Cardiac muscle cell (in vitro differentiated cells and primary cell): ENCODE data around the gene NEU2. TPM values are rescaled to one million over a fixed set of nuclear protein-coding genes. Genes with fewer than 3 reads are reported as not detected.

Experiments
- DNase-seq, 2 donors: peaks; one replicate each; pipeline versions ENCODE4 v3.0.0 to v3.0.0-alpha.2; 2010 to 2017; ENCODE audit warnings: low read depth in 1 of 2, low spot score in 1 of 2
- H3K27ac ChIP-seq: fragments of 200-600 bp; sonication (generic); 2 replicates; pipeline ENCODE4 v1.5.1; 2016
- H3K27me3 ChIP-seq: fragments of 200-600 bp; sonication (generic); 2 replicates; pipeline ENCODE4 v1.6.0; 2016; ENCODE audit warnings: control low read depth
- H3K36me3 ChIP-seq: fragments of 200-600 bp; sonication (generic); 2 replicates; pipeline ENCODE4 v1.5.1; 2016; ENCODE audit warnings: control low read depth
- H3K4me1 ChIP-seq: fragments of 200-600 bp; sonication (generic); 2 replicates; pipeline ENCODE4 v1.8.1; 2017; ENCODE audit warnings: low read depth, mild to moderate bottlenecking, mixed run types
- H3K4me3 ChIP-seq: fragments of 200-600 bp; sonication (generic); 2 replicates; pipeline ENCODE4 v1.5.1; 2016; ENCODE audit warnings: mild to moderate bottlenecking
- H3K9me3 ChIP-seq: fragments of 200-600 bp; sonication (generic); 2 replicates; pipeline ENCODE4 v1.5.1; 2017; ENCODE audit warnings: low read depth, mild to moderate bottlenecking, control low read depth
- polyA plus RNA-seq: library from polyadenylated mRNA; unstranded; fragments of >200 nt; fragmentation: Nextera tagmentation; extraction: Ambion mirVana; gene quantifications from 2 replicates; pipeline ENCODE4 v1.2.1, GENCODE V29; 2016
- total RNA-seq: library from RNA; depleted of rRNA; stranded (reverse); fragments of >200 nt; gene quantifications from 2 replicates; pipeline ENCODE4 v1.2.3, GENCODE V29; 2016
- TF ChIP-seq, protein P1 (sequence below): IDR thresholded peaks from 2 replicates; pipeline ENCODE4 v1.5.1; 2012; ENCODE audit warnings: low read depth, mild to moderate bottlenecking, low read length

The NEU2 gene
- total and polyA plus RNA-seq, 2 experiments from 2014 or later: not detected

DNA sequence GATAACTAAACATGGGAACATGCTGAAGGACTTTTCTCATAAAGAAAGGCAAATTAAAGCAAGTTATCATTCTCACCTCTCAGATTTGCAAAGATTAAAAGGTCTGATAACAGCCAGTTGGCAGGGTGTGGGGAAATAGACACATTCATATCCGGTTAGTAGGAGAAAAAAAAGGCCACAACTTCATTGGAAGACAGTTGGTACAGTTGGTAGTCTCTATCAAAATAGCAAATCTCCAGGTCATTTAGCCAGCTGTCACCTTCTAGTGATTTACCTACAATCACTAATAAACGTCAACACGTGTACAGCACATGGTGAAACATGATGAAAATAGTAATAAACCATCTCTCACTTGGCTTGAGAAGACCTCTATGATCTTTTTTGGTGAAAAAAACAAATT lies 44.3 kb downstream of the NEU2 start:
- TF ChIP-seq, protein P1, sequence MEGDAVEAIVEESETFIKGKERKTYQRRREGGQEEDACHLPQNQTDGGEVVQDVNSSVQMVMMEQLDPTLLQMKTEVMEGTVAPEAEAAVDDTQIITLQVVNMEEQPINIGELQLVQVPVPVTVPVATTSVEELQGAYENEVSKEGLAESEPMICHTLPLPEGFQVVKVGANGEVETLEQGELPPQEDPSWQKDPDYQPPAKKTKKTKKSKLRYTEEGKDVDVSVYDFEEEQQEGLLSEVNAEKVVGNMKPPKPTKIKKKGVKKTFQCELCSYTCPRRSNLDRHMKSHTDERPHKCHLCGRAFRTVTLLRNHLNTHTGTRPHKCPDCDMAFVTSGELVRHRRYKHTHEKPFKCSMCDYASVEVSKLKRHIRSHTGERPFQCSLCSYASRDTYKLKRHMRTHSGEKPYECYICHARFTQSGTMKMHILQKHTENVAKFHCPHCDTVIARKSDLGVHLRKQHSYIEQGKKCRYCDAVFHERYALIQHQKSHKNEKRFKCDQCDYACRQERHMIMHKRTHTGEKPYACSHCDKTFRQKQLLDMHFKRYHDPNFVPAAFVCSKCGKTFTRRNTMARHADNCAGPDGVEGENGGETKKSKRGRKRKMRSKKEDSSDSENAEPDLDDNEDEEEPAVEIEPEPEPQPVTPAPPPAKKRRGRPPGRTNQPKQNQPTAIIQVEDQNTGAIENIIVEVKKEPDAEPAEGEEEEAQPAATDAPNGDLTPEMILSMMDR: no peak
- no peak overlapping the region for H3K27ac ChIP-seq
- H3K9me3 ChIP-seq: no peaks in the 10 kb centered on the region
- no peak overlapping the region for H3K4me3 ChIP-seq
- no peaks in the 10 kb centered on the region for H3K36me3 ChIP-seq
- peaks cover 4% of the 10 kb centered on the region for H3K4me1 ChIP-seq
- H3K27me3 ChIP-seq: no peaks in the 10 kb centered on the region
- no peak for DNase-seq

DNA sequence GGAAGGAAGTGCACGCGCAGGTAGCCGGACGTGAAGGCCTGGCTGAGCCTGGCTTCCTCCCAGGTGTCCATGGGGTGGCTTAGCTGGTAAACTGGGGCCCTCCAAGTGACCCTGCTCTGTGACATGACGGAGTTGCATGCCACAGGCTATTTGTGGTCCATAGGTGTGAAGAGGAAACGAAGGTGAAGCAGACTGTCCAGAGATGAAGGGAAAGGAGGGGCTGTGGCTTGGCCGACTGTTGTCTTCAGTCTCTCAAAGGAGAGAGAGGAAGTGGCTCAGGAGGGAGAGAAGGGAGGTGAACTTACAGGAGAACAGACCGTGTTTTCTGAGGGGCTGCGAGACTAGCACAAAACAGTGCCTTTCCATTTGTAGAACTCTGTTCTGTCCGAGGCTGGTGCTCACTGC lies 47.0 kb downstream of the NEU2 start:
- TF ChIP-seq, protein P1: no peak
- no peaks in the 10 kb centered on the region for H3K9me3 ChIP-seq
- H3K27ac ChIP-seq: no peak overlapping the region
- no peaks in the 10 kb centered on the region for H3K36me3 ChIP-seq
- DNase-seq: no peak
- H3K27me3 ChIP-seq: no peaks in the 10 kb centered on the region
- peaks cover 4% of the 10 kb centered on the region for H3K4me1 ChIP-seq
- H3K4me3 ChIP-seq: no peak overlapping the region

DNA sequence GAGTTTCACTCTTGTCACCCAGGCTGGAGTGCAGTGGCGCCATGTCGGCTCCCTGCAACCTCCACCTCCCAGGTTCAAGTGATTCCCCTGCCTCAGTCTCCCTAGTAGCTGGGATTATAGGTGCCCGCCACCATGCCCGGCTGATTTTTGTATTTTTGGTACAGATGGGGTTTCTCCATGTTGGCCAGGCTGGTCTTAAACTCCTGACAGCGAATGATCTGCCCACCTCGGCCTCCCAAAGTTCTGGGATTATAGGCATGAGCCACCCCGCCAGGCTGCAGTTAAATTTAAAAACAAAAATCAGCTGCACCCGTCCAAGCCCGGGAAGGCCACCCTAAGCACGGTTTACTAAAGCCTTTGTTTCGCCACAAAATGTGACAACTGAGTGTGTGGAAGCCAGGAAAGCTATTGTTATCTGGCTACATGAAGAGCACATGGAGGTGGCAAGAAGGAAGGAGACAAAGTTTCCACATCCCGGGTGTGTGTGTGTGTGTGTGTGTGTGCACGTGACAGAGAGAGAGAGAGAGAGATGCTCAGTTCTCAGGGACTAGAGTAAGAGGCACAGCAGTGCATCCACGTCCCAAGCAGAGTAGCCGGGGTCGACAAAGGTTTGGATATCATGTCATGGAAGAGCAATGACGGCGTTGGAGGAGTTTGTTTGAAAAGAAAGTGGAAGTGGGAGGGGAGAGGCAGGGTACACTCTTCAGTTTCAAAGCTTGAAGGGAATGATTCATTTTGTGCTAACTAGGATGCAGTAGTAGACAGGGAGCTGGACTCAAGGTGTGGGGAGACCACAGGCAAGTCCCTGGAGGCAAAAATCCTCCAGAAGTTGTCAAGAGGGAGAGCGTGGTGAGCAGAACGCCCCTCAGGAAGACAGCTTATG lies 47.7 kb downstream of the NEU2 start:
- peaks cover 4% of the 10 kb centered on the region for H3K4me1 ChIP-seq
- TF ChIP-seq, protein P1: no peak
- H3K9me3 ChIP-seq: no peaks in the 10 kb centered on the region
- no peaks in the 10 kb centered on the region for H3K36me3 ChIP-seq
- no peaks in the 10 kb centered on the region for H3K27me3 ChIP-seq
- no peak overlapping the region for H3K4me3 ChIP-seq
- no peak overlapping the region for H3K27ac ChIP-seq
- DNase-seq: no peak

DNA sequence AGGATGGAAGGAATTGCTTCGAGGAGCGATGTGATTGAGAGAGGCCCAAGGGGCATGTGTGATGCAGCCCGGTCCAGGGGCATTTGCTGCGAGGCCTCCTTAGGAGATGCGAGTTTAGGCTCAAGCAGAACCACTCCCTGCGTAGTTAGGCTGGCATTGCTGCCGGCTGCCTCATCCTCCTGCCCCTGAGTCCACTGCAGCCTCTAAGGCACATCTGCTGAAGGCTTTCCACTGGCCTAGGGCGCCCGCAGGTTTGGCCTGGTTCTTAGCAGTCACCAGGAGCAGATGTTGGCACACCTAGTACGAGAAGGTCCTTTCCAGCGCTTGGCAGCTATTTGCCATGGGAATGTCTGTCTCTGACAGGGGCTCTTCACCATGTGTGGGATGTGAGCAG lies 48.4 kb downstream of the NEU2 start:
- H3K27ac ChIP-seq: no peak overlapping the region
- H3K4me3 ChIP-seq: no peak overlapping the region
- H3K4me1 ChIP-seq: peaks cover under 1% of the 10 kb centered on the region
- no peaks in the 10 kb centered on the region for H3K27me3 ChIP-seq
- H3K36me3 ChIP-seq: no peaks in the 10 kb centered on the region
- TF ChIP-seq, protein P1: no peak
- H3K9me3 ChIP-seq: no peaks in the 10 kb centered on the region
- DNase-seq: no peak

DNA sequence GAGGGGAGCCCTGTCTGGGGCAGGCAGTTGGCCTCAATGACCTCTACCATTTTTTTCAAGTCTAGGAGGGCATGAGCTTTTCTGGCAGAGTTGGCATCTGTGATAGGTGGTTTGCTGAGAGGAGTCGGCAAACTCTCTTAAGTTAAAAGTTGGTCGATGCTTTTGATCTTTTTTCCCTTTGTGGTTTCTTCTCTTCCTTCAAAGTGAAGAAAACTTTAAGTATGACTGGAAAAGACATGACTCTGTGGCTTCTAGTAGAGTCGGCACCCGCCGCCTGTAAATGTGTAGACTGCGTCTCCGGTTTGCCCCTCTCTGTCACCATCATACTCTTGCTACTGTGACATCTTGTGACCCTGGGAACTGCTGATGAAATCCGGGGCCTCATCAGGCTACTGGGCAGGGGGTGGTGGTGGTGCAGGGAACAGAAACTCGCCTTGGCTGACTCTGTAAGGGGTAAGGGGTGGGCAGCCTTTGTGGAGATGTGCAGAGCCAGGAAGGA lies 48.8 kb downstream of the NEU2 start:
- TF ChIP-seq, protein P1: no peak
- Histone ChIP-seq H3K36me3 (no peaks in the 10 kb centered on the region), H3K27ac (no peak overlapping the region), H3K4me3 (no peak overlapping the region), H3K27me3 (no peaks in the 10 kb centered on the region), H3K9me3 (no peaks in the 10 kb centered on the region), H3K4me1 (no peaks in the 10 kb centered on the region)
- DNase-seq: no peak
